DMS53 treated with DMSO at 0.1 percent for 48 hours (cell line): ENCODE data around the gene ENOX1.

ENCODE experiments used
- DNase-seq: peaks from one replicate; lab custom pipeline; 2025; ENCODE audit not compliant: unreplicated experiment; lab: John Stamatoyannopoulos, UW

The ENOX1 gene

GRCh38 chr13:43551897-43552456, 234.8 kb downstream of the ENOX1 start:
- peak; percentile 64 for DNase-seq

- no peak for DNase-seq
Observed at GRCh38 chr13:43546816-43547215, 240.0 kb downstream of the ENOX1 start.

- no peak for DNase-seq
Observed at GRCh38 chr13:43546251-43546650, 240.5 kb downstream of the ENOX1 start.

- no peak for DNase-seq
Observed at GRCh38 chr13:43545317-43545874, 241.4 kb downstream of the ENOX1 start.

- DNase-seq, result no peak
Observed at GRCh38 chr13:43544631-43545030, 242.1 kb downstream of the ENOX1 start.

GRCh38 chr13:43544011-43544410, 242.8 kb downstream of the ENOX1 start:
- DNase-seq, result no peak

- DNase-seq, result no peak
Observed at GRCh38 chr13:43543331-43543730, 243.4 kb downstream of the ENOX1 start.

GRCh38 chr13:43537124-43537523, 249.6 kb downstream of the ENOX1 start:
- DNase-seq, result no peak

- DNase-seq, result peak; percentile 52
Observed at GRCh38 chr13:43529796-43530195, 257.0 kb downstream of the ENOX1 start.

- no peak for DNase-seq
Observed at GRCh38 chr13:43528992-43529391, 257.8 kb downstream of the ENOX1 start.

GRCh38 chr13:43522788-43523187, 264.0 kb downstream of the ENOX1 start:
- DNase-seq, result no peak

GRCh38 chr13:43520351-43520750, 266.4 kb downstream of the ENOX1 start:
- DNase-seq, result no peak

GRCh38 chr13:43518833-43519232, 267.9 kb downstream of the ENOX1 start:
- DNase-seq, result no peak

GRCh38 chr13:43516401-43516833, 270.4 kb downstream of the ENOX1 start:
- DNase-seq, result no peak

- DNase-seq, result no peak
Observed at GRCh38 chr13:43515531-43515930, 271.2 kb downstream of the ENOX1 start.

GRCh38 chr13:43514311-43514710, 272.5 kb downstream of the ENOX1 start:
- no peak for DNase-seq

- no peak for DNase-seq
Observed at GRCh38 chr13:43512221-43512620, 274.6 kb downstream of the ENOX1 start.

GRCh38 chr13:43510956-43511901, 275.5 kb downstream of the ENOX1 start:
- no peak for DNase-seq

GRCh38 chr13:43495732-43496131, 291.0 kb downstream of the ENOX1 start:
- no peak for DNase-seq

GRCh38 chr13:43494206-43494605, 292.6 kb downstream of the ENOX1 start:
- DNase-seq, result no peak

- DNase-seq, result no peak
Observed at GRCh38 chr13:43493496-43494000, 293.2 kb downstream of the ENOX1 start.

- no peak for DNase-seq
Observed at GRCh38 chr13:43492745-43493144, 294.0 kb downstream of the ENOX1 start.
